ENCODE data around the gene COX19.

GRCh38 chr7:924541-925231, 50.7 kb downstream of the COX19 start:
- no peak for TF ChIP-seq EZH2 (IDR thresholded peaks at IDR 0.05; ENCODE audit: borderline replicate concordance, low read depth, low read length, severe bottlenecking)
- no peak for TF ChIP-seq CTCF (IDR thresholded peaks at IDR 0.05; ENCODE audit: borderline replicate concordance, extremely low read depth, low read length, poor library complexity, severe bottlenecking)
